ENCODE data around the gene PRRX2.

- TF ChIP-seq, protein P1, sequence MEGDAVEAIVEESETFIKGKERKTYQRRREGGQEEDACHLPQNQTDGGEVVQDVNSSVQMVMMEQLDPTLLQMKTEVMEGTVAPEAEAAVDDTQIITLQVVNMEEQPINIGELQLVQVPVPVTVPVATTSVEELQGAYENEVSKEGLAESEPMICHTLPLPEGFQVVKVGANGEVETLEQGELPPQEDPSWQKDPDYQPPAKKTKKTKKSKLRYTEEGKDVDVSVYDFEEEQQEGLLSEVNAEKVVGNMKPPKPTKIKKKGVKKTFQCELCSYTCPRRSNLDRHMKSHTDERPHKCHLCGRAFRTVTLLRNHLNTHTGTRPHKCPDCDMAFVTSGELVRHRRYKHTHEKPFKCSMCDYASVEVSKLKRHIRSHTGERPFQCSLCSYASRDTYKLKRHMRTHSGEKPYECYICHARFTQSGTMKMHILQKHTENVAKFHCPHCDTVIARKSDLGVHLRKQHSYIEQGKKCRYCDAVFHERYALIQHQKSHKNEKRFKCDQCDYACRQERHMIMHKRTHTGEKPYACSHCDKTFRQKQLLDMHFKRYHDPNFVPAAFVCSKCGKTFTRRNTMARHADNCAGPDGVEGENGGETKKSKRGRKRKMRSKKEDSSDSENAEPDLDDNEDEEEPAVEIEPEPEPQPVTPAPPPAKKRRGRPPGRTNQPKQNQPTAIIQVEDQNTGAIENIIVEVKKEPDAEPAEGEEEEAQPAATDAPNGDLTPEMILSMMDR (IDR thresholded peaks at IDR 0.05), result no peak
- TF ChIP-seq POLR2AphosphoS5 (IDR thresholded peaks at IDR 0.05), result no peak
These were observed 75.4 kb downstream of the PRRX2 start for GRCh38 chr9:129740666-129741464.
